ENCODE results near the gene AGO4.
"Not testable (repeated sequence)": the region's sequence is repeated elsewhere in the genome, so short reads cannot be mapped to it uniquely, and the experiment has no call there.

Gene AGO4

DNA sequence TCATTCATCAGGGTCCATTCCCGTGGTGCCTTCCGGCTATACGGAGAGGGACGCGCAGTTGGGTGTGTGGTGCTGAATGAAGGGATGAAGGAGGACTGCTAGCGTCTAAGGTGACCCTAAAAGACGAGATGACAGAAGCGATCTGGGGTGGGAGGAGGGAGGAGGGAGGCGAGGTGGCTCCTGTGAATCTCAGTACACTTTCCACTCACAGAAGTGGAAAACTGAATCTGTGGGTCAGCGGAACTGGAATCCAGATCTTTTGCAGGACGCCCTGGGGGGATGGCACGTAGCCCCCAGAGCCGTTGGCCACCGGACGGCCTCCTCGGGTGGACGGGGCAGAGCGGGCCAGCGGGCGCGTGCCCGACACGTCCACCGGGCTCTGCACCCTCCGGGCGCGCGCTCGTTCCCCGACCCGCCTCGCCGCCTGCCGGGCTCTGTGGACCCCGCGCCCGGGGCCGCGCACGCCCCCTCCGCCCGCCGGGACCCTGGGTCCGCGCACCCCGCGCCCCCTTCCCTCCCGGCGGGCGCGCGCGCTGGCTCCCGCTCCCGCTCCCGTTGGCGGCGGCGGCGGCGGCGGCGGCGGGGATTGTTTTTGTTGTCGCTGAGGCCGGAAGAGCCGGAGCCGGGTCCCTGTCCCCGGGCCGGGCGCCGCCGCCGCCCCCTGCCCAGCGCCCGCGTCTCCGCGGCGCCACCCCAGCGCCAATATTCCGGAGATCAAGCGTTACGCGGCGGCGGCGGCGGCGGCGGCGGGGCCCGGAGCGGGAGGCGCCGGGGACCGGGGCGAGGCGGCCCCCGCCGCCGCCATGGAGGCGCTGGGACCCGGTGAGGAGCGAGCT is at the start of gene AGO4:
Gene AGO4 (plus strand): TSS at position 403 of the 836 bp plus-strand sequence. CDS start 401 bp downstream, at position 804.
- peak in 1 of 3 experiments; percentile 18 for DNase-seq (ENCODE audit: low read depth in 3 of 3)

DNA sequence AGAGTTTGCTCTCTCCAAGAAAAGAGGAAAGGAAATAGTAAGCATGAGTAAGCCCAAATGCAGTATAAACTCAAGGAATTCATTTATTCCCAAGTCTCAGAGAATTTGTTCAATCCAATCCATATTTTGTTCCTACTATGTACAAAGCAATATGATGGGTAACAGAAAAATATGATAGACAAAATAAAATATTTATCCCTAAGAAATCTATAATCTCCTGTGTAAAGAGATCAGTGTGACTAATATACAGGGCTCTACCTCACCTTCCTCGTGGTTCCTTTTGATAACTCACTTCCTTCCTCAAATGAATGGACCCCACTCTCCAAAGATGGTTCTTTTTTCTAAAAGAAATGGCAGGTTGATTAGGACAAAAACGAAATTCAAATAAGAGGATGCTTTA is 45.7 kb upstream of the AGO4 start:
- no peak for DNase-seq (ENCODE audit: low read depth in 3 of 3)

GRCh38 chr1:35763201-35763600 is 44.6 kb upstream of the AGO4 start:
- DNase-seq (ENCODE audit: low read depth in 3 of 3), result no peak

DNA sequence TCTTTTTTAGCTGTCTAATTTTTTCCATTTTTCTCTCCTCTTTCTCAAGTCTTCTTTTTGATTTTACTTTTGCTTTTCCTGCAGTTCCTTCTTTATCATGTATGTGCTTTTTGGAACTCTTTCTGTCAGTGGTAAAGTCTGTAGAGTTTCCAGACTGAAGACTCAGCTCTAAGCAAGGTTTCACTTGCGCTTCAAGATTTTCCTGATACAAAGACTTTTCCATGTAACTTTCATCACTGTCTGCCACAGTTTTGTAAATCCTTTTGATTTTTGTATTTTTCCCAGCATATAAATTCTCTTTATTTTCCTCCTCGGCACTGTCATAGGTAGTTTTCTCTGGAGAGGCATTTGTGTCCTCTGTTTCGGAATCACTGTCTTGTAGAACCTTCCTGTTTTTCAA is 43.5 kb upstream of the AGO4 start:
- no peak for DNase-seq (ENCODE audit: low read depth in 3 of 3)

DNA sequence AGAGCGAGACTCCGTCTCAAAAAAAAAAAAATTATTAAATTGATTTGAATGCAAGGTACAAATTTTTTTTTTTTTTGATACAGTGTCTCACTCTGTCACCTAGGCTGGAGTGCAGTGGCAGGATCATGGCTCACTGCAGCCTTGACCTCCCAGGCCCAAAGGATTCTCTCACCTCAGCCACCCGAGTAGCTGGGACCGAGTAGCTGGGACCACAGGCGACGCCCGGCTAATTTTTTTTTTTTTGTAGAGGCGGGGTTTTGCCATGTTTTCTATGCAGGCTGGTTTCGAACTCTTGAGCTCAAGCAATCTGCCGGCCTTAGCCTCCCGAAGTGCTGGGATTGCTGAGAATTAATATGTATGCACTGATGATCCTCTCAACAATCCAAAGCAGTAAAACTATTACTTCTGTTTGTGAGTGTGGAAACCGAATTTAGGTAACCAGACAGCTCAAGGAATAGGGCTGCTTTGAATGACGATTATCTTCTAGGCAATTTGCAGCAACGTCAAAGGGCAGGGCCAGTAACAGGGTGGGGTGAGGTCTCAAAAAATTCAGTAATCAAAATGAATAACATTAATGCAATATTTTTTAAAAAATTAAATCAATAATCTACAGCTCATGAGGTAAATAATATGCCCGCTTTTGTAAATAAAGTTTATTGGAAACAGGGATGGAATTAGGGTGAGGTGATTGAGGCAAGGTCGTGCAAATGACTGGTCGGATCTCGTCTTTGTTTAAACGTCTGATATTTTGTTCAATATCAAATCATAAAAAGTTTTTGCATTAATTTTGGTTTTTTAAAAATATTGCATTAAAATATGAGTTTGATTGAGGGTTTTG is 39.2 kb upstream of the AGO4 start:
- DNase-seq (ENCODE audit: low read depth in 3 of 3), result no peak

DNA sequence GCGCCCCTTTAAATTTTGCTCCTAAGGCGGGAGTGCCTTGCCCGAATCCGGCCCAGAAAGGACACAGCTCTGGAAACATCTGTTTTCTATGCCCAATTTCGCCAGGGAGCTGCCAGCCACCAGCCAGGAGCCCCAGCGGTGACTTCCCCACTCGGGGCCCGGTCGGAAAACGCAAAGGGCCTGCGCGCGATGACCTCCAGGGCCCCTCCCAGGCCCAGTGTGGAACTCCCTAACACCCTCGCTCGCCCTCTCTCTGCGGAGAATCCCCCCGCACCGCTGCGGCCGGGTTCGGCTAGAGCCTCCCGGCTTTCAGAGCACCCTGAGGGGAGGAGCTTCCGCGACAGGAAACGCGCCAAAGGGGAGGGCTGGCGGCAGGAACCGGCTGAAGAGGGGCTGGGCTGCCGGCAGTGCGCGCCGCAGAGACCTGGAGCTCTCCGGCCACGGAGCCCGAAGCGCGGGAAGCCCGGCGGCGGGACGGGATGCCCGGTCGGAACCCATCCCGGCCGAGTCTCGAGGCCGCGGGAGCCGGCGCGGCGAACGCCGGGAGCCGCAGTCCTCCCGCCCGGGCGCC is 38.5 kb upstream of the AGO4 start:
- peak; percentile 68 to 85 (median 73) for DNase-seq (ENCODE audit: low read depth in 3 of 3)

GRCh38 chr1:35773711-35774110 is 34.1 kb upstream of the AGO4 start:
- DNase-seq (ENCODE audit: low read depth in 3 of 3), result no peak

DNA sequence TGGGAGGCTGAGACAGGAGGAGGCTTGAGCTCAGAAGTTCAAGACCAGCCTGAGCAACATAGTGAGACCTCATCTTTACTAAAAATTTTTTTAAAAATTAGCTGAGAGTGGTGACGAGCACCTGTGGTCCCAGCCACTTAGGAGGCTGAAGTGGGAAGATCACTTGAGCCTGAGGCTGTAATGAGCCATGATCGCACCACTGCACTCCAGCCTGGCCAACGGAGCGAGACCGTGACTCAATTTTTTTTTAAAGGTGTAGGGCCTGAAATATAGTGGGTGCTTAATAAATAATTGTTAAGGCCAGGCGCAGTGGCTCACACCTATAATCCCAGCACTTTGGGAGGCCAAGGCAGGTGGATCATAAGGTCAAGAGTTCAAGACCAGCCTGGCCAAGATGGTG is 31.6 kb upstream of the AGO4 start:
- not testable (repeated sequence) for DNase-seq (ENCODE audit: low read depth in 3 of 3)

DNA sequence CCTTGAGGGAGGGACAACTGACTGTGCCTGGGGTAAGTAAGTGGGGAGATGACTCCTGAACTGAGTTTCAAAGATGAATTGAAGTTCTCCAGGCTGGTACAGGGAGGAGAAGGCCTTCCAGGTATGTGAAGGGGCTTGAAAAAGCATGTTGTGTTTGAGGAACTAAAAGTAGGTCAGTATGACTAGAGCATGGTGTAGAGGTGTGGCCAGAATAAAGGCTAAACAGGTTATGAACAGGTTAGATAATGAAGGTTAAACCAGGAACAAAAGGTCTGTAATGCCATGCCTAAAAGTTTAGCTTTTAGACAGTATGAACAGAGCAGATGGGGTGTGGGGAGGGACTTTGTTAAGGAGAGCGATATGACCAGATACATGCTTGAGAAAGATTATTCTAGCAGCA is 30.7 kb upstream of the AGO4 start:
- DNase-seq (ENCODE audit: low read depth in 3 of 3), result no peak

DNA sequence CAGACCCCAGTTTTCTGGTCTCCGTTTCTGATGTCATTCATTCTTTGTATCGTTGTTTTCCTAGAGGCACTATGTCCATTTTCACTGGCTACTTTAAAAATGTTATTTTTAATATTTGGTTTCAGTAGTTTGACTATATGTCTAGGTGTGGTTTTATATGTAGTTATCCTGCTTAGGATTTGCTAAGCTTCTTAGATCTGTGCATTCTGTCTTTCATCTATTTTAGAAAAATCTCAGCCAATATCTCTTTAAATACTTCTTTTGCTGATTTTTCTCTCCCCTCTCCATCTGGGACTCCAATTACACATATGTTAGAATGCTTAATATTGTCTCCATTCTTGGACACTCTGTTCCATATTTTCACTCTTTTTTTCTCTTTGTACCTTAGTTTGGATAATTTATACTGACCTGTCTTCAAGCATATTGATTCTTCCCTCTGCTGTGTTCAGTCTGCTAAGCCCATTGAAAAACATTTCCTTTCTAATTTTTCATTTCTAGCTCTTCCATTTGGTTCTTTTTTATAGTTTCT is 24.7 kb upstream of the AGO4 start:
- DNase-seq (ENCODE audit: low read depth in 3 of 3), result no peak

DNA sequence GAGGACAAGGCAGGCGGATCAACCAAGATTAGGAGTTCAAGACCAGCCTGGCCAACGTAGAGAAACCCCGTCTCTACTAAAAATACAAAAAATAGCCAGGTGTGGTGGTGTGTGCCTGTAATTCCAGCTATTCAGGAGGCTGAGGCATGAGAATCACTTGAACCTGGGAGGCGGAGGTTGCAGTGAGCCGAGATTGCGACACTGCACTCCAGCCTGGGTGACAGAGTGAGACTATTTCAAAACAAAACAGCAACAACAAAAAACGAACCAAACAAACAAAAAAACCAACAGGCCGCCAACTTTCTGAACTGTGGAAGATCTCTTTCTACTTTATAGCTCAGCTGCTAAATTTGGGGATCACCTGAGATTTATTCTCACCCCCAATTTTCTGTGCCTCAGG is 23.5 kb upstream of the AGO4 start:
- not testable (repeated sequence) for DNase-seq (ENCODE audit: low read depth in 3 of 3)

- DNase-seq (ENCODE audit: low read depth in 3 of 3), result no peak
Observed at GRCh38 chr1:35788139-35788538, 19.7 kb upstream of the AGO4 start.

DNA sequence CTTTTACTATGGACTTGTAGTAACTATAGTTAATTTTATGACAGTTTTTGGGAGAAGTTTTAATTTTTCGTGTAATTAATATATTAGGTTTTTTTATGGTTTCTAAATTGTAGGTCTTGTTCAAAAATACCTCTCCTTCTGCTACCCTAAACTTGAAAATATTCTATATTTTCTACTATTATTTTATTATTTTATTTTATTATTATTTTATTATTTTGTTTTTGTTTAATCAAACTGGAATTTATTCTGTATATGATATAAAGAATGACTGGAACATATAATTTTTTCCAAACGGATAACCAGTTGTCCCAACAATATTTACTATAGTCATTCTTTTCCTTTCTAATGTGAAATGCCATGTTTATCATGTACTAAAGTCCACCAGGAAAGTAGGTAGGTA is 17.1 kb upstream of the AGO4 start:
- DNase-seq (ENCODE audit: low read depth in 3 of 3), result no peak

- no peak for DNase-seq (ENCODE audit: low read depth in 3 of 3)
Observed at GRCh38 chr1:35795295-35795694, 12.5 kb upstream of the AGO4 start.

GRCh38 chr1:35797380-35797779 is 10.4 kb upstream of the AGO4 start:
- no peak for DNase-seq (ENCODE audit: low read depth in 3 of 3)

DNA sequence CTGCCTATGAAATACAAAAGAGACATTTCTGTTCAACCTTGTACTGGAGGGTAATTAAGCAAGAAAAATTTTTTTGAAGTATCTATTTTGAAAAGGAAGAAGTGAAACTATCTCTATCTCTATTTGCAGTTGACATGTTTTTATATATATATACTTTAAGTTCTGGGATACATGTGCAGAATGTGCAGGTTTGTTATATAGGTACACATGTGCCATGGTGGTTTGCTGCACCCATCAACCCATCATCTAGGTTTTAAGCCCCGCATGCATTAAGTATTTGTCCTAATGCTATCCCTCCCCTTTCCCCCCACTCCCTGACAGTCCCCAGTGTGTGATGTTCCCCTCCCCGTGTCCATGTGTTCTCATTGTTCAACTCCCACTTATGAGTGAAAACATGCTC is 9.8 kb upstream of the AGO4 start:
- DNase-seq (ENCODE audit: low read depth in 3 of 3), result not testable (repeated sequence)

GRCh38 chr1:35800167-35800887 is 7.5 kb upstream of the AGO4 start:
- DNase-seq (ENCODE audit: low read depth in 3 of 3), result not testable (repeated sequence)

DNA sequence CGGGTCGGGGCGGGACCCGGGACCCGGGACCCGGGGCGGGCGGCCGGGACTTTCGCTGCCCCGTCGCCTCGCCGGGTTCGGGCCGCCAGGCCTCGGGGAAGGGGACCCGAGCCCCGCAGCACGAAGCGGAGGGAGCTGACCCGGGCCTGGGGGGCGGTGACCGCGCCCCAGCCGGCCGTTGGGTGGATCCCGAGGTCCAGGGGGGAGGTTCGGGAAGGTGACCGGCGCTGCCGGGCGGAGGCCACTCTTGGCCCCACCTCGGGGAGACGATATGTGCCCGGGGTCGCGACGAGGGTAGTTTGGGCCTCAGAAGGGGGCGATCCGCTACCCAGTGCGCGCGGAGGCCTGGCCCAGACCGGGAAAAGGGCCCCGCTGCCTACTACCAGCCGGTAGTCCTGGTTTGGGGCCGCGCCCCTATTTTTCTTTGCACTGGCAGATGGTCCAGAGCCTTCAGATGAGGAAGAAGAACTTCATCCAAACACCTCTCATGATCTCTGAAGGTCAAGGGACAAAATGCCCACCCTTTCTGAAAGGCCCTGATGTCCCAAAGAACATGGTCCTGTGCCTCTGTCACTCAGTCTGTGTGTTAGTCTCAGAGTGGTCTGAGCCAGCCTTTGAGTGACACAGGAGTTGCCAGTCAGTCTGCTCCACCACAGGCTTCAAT is 766 bp downstream of the AGO4 start:
- DNase-seq (ENCODE audit: low read depth in 3 of 3), result peak in 1 of 3 experiments; percentile 10

DNA sequence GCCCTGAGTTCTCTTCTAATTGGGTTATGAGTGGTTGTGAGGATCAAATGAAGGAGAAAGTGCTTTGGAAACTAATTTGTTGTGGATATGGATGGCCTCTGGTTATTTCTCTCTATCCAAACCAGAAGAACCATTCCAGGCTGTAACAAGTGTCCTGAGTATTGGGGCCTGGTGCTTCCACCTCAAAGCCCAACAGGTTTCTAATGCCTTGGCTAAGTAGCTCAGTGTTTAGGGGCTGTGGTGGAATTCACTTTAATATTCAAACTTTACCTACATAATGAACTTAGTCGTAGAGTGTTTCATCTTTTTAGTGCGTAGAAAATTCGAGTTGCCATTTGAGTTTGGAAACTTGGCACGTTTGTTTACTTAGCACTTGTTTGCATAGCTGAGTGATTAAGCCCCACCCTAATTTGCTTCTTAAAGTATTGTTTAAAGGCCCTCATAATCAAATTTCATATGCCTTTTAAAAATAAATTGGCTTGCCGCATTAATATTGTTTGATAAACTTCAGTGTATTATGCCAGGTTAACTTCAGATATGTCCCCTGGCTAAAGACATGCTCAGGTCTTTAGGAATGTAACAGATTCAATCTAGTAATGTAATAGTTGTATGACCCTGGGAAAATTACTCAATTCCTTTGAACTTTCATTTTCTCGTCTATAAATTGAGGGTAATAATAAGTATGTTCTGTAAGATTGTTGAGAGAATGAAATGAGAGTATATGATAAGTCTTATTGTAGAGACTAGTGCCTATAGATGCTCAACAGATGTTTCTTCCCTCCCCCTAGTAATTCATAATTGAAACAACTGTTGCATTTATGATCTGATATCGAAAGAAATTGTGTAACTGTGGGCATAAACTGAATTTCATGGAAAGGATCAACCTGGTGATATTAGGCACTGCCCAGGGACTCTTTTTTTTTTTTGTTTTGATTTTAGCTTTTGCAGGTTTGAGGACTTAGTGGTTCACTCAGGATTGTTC is 1.6 kb downstream of the AGO4 start:
- no peak for DNase-seq (ENCODE audit: low read depth in 3 of 3)
